ENCODE results near the gene C2orf78. TPM values are rescaled to one million over a fixed set of nuclear protein-coding genes. Genes with fewer than 3 reads are reported as not detected.
A peak's percentile ranks its signal among the peaks of the same experiment; 100 is the strongest.

Gene C2orf78
- total and polyA plus RNA-seq, 8 donors = not detected

DNA sequence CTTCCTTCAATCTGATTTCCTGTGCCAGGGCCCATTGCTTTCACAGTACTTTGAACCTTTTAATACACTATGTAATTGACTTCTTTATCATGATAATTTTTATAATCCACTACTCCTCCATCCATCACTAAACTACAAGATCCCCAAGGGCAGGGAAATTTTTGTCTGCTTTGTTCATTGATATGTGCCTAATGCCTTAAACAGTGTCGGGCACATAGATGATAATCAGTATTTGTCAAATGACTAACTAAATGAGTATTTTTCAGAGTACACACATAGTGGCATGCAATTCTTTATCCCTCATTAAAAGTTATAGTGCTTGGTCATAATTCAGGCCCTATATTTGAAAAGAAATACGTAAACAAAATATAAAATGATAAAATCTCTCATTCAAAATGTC is 39.4 kb downstream of the C2orf78 start:
- Histone ChIP-seq H3K27ac (no peak overlapping the region), H3K4me1 (peaks cover 0 to 4% (median 0%) of the 10 kb centered on the region in 3 donors), H3K36me3 (no peaks in the 10 kb centered on the region), H3K27me3 (no peaks in the 10 kb centered on the region), H3K4me3 (no peak overlapping the region), H3K9me3 (no peaks in the 10 kb centered on the region)
- TF ChIP-seq, protein P1, sequence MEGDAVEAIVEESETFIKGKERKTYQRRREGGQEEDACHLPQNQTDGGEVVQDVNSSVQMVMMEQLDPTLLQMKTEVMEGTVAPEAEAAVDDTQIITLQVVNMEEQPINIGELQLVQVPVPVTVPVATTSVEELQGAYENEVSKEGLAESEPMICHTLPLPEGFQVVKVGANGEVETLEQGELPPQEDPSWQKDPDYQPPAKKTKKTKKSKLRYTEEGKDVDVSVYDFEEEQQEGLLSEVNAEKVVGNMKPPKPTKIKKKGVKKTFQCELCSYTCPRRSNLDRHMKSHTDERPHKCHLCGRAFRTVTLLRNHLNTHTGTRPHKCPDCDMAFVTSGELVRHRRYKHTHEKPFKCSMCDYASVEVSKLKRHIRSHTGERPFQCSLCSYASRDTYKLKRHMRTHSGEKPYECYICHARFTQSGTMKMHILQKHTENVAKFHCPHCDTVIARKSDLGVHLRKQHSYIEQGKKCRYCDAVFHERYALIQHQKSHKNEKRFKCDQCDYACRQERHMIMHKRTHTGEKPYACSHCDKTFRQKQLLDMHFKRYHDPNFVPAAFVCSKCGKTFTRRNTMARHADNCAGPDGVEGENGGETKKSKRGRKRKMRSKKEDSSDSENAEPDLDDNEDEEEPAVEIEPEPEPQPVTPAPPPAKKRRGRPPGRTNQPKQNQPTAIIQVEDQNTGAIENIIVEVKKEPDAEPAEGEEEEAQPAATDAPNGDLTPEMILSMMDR (IDR thresholded peaks at IDR 0.05) = no peak
- 10 to 14% methylated on average over 2 of the region's 2 CpGs for WGBS, 2 donors
- DNase-seq (no peak), FAIRE-seq (no peak), ATAC-seq (no peak)
- intact Hi-C loops (cut with DNase I) = loop anchor here in 1 of 3 donors (10.0 kb wide), 1 partner anchor 511 kb away; no protein-coding TSS in a partner anchor

DNA sequence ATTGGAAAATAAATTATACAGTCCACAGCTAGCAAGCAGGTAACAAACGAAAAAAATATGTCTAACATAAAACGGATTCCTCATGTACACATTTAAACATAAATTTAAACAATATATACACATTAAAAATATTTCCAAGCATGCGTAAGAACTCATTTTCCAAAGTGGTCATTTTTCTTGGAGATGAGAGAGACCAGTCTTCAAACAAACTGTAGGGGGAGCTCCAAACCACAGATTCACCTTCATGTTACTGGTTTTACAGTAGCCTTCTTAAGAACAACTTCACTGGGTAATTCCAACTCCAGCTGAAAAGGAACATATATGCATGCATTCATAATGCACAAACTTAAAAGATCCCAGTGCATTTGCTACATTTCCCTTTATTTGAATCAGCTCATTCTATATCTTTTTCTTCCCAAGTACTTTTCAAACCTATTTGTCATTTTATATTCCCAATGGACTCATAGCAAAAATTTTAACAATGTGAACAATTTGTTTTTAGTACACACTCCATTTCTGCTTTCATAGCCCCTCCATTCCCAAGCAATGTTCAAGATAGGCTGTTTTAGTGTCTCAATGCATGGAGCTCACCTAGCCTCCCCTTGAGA is 40.0 kb downstream of the C2orf78 start:
- Histone ChIP-seq H3K36me3 (no peaks in the 10 kb centered on the region), H3K4me1 (peaks cover 0 to 5% (median 0%) of the 10 kb centered on the region in 3 donors), H3K27ac (no peak overlapping the region), H3K27me3 (no peaks in the 10 kb centered on the region), H3K4me3 (no peak overlapping the region), H3K9me3 (no peaks in the 10 kb centered on the region)
- TF ChIP-seq, protein P1 (IDR thresholded peaks at IDR 0.05) = peak; percentile 59 to 75 (median 63)
- DNase-seq = peak in 3 of 6 donors; percentile 26 to 36 (median 30)
- peak; percentile 74 for FAIRE-seq
- peak in 3 of 4 donors; percentile 42 to 57 (median 49) for ATAC-seq
- intact Hi-C loops (cut with DNase I) = loop anchor here in 1 of 3 donors (10.0 kb wide), 1 partner anchor 511 kb away; no protein-coding TSS in a partner anchor
- 6% methylated on average over 3 of the region's 3 CpGs for WGBS, 2 donors

DNA sequence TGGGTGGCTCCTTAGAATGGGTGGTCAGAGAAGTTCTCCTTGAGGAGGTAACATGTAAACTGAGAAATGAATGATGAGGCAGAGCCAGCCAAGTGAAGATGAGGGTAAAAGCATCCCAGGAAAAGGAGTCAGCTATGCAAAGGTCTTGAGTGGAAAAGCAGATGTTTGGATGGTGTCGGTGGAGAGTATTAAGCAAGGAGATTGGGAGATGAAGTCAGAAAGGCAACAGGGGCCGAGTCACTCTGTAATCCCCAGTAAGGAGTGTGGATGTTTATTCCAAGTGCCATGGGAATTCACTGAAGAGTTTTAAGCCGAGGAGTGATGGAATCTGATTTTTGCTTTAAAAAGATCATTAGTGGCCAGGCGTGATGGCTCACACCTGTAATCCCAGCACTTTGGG is 41.4 kb downstream of the C2orf78 start:
- DNase-seq (no peak), FAIRE-seq (no peak), ATAC-seq (no peak)
- Histone ChIP-seq H3K4me1 (peaks cover 7 to 13% (median 9%) of the 10 kb centered on the region in 3 donors), H3K4me3 (no peak overlapping the region), H3K27me3 (no peaks in the 10 kb centered on the region), H3K27ac (no peak overlapping the region), H3K9me3 (no peaks in the 10 kb centered on the region), H3K36me3 (no peaks in the 10 kb centered on the region)
- TF ChIP-seq, protein P1 (IDR thresholded peaks at IDR 0.05) = no peak
- intact Hi-C loops (cut with DNase I) = loop anchor here in 1 of 3 donors (10.0 kb wide), 1 partner anchor 509 kb away; no protein-coding TSS in a partner anchor
- WGBS, 2 donors = 55 to 58% methylated on average over 4 of the region's 4 CpGs

- FAIRE-seq (no peak), DNase-seq (no peak), ATAC-seq (no peak)
- Histone ChIP-seq H3K4me1 (peaks cover 7 to 14% (median 14%) of the 10 kb centered on the region in 3 donors), H3K36me3 (no peaks in the 10 kb centered on the region), H3K9me3 (no peaks in the 10 kb centered on the region), H3K27me3 (no peaks in the 10 kb centered on the region), H3K27ac (no peak overlapping the region), H3K4me3 (no peak overlapping the region)
- 13 to 35% methylated on average over 2 of the region's 2 CpGs for WGBS, 2 donors
- intact Hi-C loops (cut with DNase I) = loop anchor here in 1 of 3 donors (10.0 kb wide), 1 partner anchor 508 kb away; no protein-coding TSS in a partner anchor
- TF ChIP-seq, protein P1 (IDR thresholded peaks at IDR 0.05) = no peak
Measured at GRCh38 chr2:73827018-73827417, 43.0 kb downstream of the C2orf78 start.

All from pancreas (tissue), 10 donors.